Hepatocyte (in vitro differentiated cells): Measurements from ENCODE around the gene RNF182. TPM values are rescaled to one million over a fixed set of nuclear protein-coding genes. Genes with fewer than 3 reads are reported as not detected.
"Not testable (repeated sequence)": the region's sequence is repeated elsewhere in the genome, so short reads cannot be mapped to it uniquely, and the experiment has no call there.

Experiments used
- DNase-seq: peaks from one replicate; pipeline ENCODE4 v3.0.0-alpha.2; 2016; ENCODE audit warnings: low spot score
- H2AFZ ChIP-seq: fragments of 200-600 bp; sonication (generic); 2 replicates; pipeline ENCODE4 v1.6.0; 2016; ENCODE audit warnings: antibody characterized with exemption, mild to moderate bottlenecking
- H3K27ac ChIP-seq: fragments of 200-600 bp; sonication (generic); 2 replicates; pipeline ENCODE4 v1.5.1; 2016; ENCODE audit warnings: mild to moderate bottlenecking
- H3K27me3 ChIP-seq: fragments of 200-600 bp; sonication (generic); 2 replicates; pipeline ENCODE4 v1.6.1; 2016
- H3K36me3 ChIP-seq: fragments of 200-600 bp; sonication (generic); replicated peaks from 2 replicates; pipeline ENCODE4 v1.5.1; 2016; ENCODE audit warnings: low read depth; ENCODE audit not compliant: insufficient read depth
- H3K4me1 ChIP-seq: fragments of 200-600 bp; sonication (generic); 2 replicates; pipeline ENCODE4 v1.5.1; 2016; ENCODE audit warnings: mild to moderate bottlenecking, moderate library complexity; ENCODE audit not compliant: insufficient read depth
- H3K4me2 ChIP-seq: fragments of 200-600 bp; sonication (generic); 2 replicates; pipeline ENCODE4 v1.6.0; 2016
- H3K4me3 ChIP-seq: fragments of 200-600 bp; sonication (generic); 2 replicates; pipeline ENCODE4 v1.5.1; 2016; ENCODE audit warnings: mild to moderate bottlenecking
- H3K79me2 ChIP-seq: fragments of 200-600 bp; sonication (generic); 2 replicates; pipeline ENCODE4 v1.6.0; 2017; ENCODE audit warnings: mild to moderate bottlenecking
- H3K9me2 ChIP-seq: fragments of 200-600 bp; sonication (generic); replicated peaks from 2 replicates; pipeline ENCODE4 v1.6.0; 2017; ENCODE audit warnings: mild to moderate bottlenecking; ENCODE audit not compliant: insufficient read depth
- H3K9me3 ChIP-seq: fragments of 200-600 bp; sonication (generic); 2 replicates; pipeline ENCODE4 v1.5.1; 2016; ENCODE audit warnings: low read depth, mild to moderate bottlenecking
- H4K20me1 ChIP-seq: fragments of 200-600 bp; sonication (generic); 2 replicates; pipeline ENCODE4 v1.6.0; 2016; ENCODE audit warnings: mild to moderate bottlenecking; ENCODE audit not compliant: insufficient read depth, poor library complexity, severe bottlenecking
- EZH2 ChIP-seq: fragments of 200-600 bp; sonication (generic); IDR thresholded peaks from 2 replicates; pipeline ENCODE4 v1.6.1; 2016; ENCODE audit warnings: antibody characterized with exemption, mild to moderate bottlenecking, borderline replicate concordance
- EZH2phosphoT487 ChIP-seq: fragments of 200-600 bp; sonication (generic); IDR thresholded peaks from one replicate; pipeline ENCODE4 v1.6.1; 2018; ENCODE audit warnings: antibody characterized with exemption, mild to moderate bottlenecking, low read depth, moderate library complexity; ENCODE audit not compliant: unreplicated experiment, severe bottlenecking
- WGBS: methylation state at CpG from one replicate; pipeline ENCODE4 v1.1.6; 2016; ENCODE audit warnings: low lambda C conversion rate; ENCODE audit errors: missing lambda C conversion rate; 5-methylcytosine and 5-hydroxymethylcytosine counted together
- polyA plus RNA-seq: library from polyadenylated mRNA; unstranded; fragments of >200 nt; fragmentation: Nextera tagmentation; extraction: Ambion mirVana; gene quantifications from 2 replicates; pipeline ENCODE4 v1.2.1, GENCODE V29; 2016
- total RNA-seq: library from RNA; depleted of rRNA; stranded (reverse); fragments of >200 nt; gene quantifications from 2 replicates; pipeline ENCODE4 v1.2.3, GENCODE V29; 2014
- TF ChIP-seq, protein P1 (sequence below): fragments of 200-600 bp; sonication (generic); IDR thresholded peaks from 2 replicates; pipeline ENCODE4 v1.5.1; 2016; ENCODE audit warnings: antibody characterized with exemption, mild to moderate bottlenecking; ENCODE audit not compliant: poor library complexity

RNF182 gene, protein sequence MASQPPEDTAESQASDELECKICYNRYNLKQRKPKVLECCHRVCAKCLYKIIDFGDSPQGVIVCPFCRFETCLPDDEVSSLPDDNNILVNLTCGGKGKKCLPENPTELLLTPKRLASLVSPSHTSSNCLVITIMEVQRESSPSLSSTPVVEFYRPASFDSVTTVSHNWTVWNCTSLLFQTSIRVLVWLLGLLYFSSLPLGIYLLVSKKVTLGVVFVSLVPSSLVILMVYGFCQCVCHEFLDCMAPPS
- total RNA-seq (1.2 and 2.0 TPM in 2 replicates), polyA plus RNA-seq (0.40 TPM in 1 of 2 replicates, not detected in the other)

DNA sequence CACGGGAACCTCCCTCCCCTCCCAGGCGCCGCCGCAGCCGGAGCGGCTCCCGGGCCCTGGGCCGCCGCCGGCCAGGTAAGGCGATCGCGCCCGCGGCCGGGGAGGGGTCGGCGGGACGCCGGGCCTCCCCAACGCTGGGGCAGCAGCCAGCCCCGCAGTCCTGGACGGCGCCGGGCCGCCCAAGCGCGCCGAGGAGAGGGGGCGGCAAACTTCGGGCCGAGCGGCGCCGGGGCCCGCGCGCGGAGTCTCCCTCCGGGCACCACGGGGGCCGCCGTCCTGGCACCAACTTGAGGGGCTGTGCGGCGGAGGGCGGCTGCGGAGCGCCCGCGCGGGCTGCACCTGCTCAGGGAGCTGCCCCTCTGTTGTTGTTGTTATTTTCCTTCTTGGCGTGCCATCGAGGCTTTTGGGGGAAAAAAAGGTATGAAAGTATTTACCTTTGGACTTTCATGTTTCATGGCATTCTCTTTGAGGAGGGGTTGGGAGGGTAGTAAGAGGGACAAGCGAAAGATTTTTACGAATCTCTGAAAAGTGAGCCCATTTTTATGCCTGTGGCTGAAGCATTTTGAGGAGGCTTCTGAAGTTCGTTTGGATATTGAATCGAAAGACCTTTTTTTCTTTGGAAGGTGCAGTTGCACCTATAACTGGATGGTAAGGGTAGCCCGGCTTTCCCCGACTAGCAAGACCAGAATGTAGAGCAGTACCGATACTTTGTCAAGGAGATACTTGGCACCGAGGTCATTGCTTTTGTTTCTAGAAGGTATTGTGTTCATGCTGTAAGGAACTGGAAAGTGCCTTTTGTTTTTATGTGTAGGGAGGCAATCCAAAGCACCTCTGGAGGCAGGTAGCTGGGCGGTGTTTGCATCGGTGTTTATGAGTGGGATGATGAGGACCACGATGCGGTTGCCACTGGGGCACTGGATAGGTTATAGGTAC lies at the start of gene RNF182:
Gene RNF182 (plus strand): TSS at position 4 of the 933 bp plus-strand sequence. CDS start 52,168 bp downstream, outside the sequence.
- H3K4me2 ChIP-seq, result peak within 1 kb of the TSS; percentile 92
- H3K27ac ChIP-seq, result no peak within 1 kb of the TSS
- TF ChIP-seq EZH2phosphoT487, result peak; percentile 22
- TF ChIP-seq, protein P1, sequence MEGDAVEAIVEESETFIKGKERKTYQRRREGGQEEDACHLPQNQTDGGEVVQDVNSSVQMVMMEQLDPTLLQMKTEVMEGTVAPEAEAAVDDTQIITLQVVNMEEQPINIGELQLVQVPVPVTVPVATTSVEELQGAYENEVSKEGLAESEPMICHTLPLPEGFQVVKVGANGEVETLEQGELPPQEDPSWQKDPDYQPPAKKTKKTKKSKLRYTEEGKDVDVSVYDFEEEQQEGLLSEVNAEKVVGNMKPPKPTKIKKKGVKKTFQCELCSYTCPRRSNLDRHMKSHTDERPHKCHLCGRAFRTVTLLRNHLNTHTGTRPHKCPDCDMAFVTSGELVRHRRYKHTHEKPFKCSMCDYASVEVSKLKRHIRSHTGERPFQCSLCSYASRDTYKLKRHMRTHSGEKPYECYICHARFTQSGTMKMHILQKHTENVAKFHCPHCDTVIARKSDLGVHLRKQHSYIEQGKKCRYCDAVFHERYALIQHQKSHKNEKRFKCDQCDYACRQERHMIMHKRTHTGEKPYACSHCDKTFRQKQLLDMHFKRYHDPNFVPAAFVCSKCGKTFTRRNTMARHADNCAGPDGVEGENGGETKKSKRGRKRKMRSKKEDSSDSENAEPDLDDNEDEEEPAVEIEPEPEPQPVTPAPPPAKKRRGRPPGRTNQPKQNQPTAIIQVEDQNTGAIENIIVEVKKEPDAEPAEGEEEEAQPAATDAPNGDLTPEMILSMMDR, result no peak
- TF ChIP-seq EZH2, result peak; percentile 67
- 4% methylated on average over 32 of the region's 65 CpGs for WGBS
- no peaks in the 10 kb centered on the region for H4K20me1 ChIP-seq
- no peaks in the 10 kb centered on the region for H3K79me2 ChIP-seq
- H3K9me2 ChIP-seq, result no peaks in the 10 kb centered on the region
- no peaks in the 10 kb centered on the region for H3K4me1 ChIP-seq
- H3K36me3 ChIP-seq, result no peaks in the 10 kb centered on the region
- peaks cover 47% of the 10 kb centered on the region for H3K27me3 ChIP-seq
- H2AFZ ChIP-seq, result peak within 1 kb of the TSS; percentile 57
- no peak for DNase-seq
- H3K4me3 ChIP-seq, result peak within 1 kb of the TSS; percentile 51
- no peaks in the 10 kb centered on the region for H3K9me3 ChIP-seq

DNA sequence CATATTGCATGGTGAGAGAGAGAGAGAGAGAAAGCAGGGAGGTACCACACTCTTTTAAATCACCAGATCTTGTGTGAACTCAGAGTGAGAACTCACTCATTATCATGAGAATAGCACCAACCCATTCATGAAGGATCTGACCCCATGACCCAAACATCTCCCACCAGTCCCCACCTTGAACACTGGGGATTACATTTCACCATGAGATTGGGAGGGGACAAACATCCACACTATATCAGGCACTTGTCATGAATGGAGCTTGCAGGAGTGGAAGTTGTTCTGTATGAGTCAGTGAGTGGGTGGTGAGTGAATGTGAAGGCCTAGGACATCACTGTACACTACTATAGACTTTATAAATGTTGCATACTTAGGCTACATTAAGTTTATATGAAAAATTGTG lies 47.7 kb upstream of the RNF182 start:
- H3K4me1 ChIP-seq, result peaks cover 9% of the 10 kb centered on the region
- no peak overlapping the region for H3K4me3 ChIP-seq
- no peak overlapping the region for H2AFZ ChIP-seq
- no peaks in the 10 kb centered on the region for H3K79me2 ChIP-seq
- no peak overlapping the region for H3K27ac ChIP-seq
- no peak for DNase-seq
- H3K36me3 ChIP-seq, result no peaks in the 10 kb centered on the region
- no peaks in the 10 kb centered on the region for H4K20me1 ChIP-seq
- TF ChIP-seq EZH2phosphoT487 (no peak), EZH2 (no peak)
- TF ChIP-seq, protein P1, result no peak
- H3K9me2 ChIP-seq, result no peaks in the 10 kb centered on the region
- no peaks in the 10 kb centered on the region for H3K9me3 ChIP-seq
- H3K27me3 ChIP-seq, result no peaks in the 10 kb centered on the region
- no peak overlapping the region for H3K4me2 ChIP-seq

DNA sequence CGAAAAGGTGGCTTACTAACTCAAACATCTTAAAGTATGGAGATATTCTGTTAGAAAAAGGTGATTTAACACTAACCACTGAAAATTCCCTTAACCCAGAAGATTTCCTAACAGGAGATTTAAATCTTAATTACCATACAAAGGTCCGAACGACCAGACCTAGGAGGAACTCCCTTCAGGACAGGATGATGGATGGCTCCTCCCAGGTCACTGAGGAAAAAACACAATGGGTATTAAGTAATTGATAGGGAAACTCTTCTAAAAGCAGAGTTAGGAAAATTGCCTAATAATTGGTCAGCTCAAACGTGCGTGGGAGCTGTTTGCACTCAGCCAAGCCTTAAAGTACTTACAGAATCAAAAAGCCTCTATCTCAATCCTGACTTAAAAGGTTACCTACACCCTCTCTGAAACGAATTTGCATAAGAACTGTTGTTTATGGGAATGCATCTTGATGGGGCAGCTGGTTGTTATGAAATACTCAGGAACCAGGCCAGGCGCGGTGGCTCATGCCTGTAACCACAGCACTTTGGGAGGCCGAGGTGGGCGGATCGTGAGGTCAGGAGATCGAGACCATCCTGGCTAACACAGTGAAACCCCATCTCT lies 44.6 kb upstream of the RNF182 start:
- H3K9me2 ChIP-seq, H3K4me2 ChIP-seq, H3K27ac ChIP-seq, H3K4me3 ChIP-seq, H3K27me3 ChIP-seq, H2AFZ ChIP-seq, DNase-seq, H3K9me3 ChIP-seq, H3K36me3 ChIP-seq, H3K4me1 ChIP-seq, H3K79me2 ChIP-seq, H4K20me1 ChIP-seq: not testable (repeated sequence)
- WGBS, result 71% methylated on average over 12 of the region's 12 CpGs
